UCSD-AML1 (cell line): ENCODE data around the gene TRAF1.

Experiments
- DNase-seq: peaks from one replicate; lab custom pipeline; 2025; ENCODE audit not compliant: unreplicated experiment; lab: John Stamatoyannopoulos, UW

The TRAF1 gene

DNA sequence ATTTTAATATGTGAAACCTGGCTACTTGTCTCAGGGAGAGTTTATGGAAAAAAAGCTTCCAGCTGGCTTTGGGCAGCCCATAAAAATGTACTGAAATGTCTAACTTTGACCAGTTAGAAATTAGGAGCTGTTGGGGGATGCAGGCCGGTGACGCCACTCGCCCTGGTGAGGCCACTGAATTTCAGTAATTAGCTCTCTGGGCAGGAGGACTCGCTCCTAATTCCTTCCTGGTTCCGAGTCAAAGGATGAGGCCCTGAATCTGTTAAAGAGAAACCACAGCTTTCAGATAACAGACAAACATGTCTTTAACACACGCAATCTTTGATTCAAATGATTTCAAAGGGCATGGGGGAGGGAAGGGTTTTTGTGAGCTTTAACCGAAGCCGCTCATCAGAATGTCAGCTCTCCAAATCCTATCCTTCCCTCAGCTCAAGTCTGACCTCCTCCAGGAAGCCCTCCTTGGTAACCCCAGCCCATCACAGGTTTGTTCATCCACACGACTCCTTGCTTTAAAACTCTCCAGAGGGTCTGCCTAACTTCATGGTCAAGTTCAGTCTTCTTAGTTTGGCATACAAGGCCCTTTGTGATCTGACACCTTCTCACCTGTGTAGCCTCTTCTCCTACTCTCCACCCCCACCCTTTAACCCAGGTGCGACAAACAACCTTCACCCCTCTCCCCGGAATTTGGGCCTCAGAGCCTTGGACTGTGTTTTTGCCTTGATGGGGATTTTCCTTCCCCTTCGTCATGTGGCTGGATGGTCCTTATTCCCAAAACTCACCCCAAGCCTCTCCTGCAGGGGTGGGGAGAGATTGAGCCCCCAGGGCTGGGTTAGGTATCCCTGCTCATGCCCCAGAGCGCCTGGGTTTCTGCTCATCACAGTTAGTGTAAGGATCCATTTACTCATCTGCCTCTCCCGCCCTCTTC lies 36.0 kb downstream of the TRAF1 start:
- DNase-seq: no peak

DNA sequence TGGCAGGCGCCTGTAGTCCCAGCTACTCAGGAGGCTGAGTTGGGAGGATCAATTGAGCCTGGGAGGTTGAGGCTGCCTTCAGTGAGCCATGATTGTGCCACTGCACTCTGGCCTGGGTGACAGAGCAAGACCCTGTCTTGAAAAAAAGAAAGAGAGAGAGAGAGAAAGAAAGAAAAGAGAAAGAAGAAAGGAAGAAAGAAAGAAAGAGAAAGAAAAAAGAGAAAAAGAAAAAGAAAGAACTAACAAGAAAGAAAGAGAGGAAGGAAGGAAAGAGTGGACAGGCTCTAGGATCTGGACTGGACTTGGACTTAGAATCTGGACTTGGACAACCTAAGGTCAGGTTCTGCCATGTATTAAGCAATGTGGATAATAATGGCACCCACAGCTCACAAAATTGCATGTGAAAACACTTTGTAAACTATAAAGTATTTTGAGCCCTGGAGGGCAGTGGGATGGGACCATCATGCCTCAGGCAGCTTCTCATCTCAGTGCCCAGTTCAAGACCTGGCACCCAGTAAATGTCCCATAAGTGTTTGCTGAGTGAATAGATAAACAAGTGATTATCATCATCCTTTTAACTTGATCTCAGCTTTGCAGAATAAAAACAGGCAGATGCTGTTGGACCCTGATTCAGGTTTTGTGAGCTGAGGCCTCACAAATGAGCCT lies 36.9 kb downstream of the TRAF1 start:
- DNase-seq: no peak

DNA sequence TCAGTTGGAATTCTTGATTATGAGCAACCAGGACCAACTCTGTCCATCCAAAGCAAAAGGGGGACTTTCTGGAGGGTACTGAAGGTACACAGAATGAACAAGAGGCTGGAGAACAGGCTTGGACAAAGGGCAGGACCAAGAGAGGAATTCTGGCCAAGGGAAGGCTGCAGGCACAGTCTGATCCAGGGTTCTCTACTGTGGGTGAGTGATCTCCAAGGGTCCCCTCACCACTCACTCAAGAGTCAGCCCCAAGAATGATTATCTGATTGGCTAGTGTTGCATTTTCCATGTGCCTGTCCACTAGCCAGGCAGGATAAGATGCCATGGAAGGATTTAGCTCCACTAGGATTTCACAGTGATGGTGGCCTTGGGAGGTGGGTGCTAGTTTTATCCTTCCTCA lies 38.0 kb downstream of the TRAF1 start:
- DNase-seq: no peak

DNA sequence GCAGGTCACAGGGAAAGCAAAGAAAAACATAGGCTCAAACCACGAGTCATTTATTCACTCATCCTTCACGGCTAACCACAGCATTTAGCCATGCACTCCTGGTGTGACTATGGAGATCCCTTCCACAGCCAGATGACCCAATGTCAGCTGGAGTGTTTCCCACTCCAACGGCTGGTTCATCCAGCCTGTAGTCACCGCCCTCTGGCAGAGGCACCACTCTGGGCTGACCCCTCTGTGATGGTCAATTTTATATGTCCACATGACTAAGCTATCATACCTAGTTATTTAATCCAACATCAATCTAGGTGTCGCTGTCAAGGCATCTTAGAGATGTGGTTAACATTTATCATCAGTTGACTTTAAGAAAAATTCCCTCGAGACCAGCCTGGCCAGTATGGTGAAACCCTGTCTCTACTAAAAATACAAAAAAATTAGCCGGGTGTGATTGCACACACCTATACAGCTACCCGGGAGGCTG lies 40.1 kb downstream of the TRAF1 start:
- DNase-seq: no peak

DNA sequence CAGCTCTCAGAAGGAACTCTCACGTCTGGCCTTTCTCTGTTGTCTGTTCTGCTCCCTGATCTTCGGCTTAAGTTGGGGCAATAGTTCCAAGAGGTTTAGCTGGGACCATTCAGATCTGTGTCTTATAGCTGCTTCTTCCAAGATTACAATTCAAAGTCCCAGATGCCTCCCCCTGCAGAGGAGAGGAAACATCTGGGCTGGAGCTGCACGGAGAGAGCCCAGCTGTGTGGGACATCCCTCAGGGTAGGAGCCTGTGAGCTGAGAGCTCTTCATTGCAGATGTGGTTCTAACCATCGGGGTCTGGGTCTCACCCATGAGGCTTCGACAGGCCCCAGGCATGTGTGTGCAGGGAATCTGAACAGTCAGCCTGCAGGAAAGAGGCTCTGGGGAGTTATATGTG lies 40.6 kb downstream of the TRAF1 start:
- DNase-seq: peak; percentile 34

DNA sequence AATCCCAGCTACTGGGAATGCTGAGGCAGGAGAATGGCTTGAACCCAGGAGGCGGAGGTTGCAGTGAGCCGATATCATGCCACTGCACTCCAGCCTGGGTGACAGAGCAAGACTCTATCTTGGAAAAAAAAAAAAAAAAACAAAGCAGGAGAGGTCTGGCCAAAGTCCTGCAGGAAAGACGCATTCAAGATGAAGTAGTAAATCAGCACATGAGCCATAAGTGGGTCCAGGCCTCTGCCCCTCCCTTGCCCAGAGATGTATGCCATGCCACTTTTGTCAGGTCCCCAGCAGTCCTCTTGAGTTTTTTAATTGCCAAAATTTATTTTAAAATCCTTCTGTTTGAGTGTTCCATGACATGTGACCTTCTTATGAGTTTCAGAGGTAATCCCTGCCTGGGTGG lies 41.1 kb downstream of the TRAF1 start:
- no peak for DNase-seq

DNA sequence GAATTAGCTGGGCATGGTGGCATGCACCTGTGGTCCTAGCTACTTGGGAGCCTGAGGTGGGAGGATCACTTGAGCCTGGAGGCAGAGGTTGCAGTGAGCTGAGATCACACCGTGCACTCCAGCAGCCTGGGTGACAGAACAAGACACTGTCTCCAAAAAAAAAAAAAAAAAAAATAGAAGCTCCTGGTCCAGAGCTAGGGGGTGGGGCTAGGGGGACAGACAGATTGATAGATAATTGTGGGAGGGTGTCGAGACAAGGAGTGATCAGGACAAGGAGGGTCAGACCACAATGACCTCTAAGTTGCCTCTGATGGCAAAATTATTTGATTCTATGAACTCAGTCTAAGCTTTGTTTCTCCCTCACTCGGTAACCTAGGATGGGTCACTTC lies 43.0 kb downstream of the TRAF1 start:
- no peak for DNase-seq

DNA sequence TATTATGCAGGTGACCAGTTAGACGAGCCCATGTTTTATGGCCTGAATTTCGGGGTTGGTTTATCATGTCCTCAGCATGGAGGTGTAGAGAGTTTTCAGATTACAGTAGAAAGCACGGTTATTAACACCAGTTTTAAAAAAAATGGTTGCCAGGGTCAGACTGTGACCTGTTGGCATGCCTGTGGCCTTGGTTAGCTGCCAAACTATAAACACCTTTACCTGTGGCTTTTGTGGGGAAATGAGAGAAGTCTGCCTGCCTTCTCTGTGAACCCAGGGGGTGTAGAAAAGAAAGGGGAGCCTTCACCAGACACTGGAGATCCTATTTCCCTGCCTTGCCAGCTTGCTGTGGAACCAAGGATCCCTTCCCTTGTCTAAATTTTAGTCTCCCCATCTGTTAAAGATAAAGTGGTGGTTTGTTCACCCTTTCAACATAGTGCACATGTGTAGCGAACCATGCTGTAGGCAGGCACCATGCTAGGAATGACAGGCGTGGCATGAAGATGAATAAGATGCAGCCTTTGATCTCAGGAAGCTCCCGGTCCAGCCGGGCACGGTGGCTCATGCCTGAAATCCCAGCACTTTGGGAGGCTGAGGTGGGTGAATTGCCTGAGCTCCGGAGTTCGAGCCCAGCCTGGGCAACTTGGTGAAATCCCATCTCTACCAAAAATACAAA lies 43.5 kb downstream of the TRAF1 start:
- DNase-seq: no peak

DNA sequence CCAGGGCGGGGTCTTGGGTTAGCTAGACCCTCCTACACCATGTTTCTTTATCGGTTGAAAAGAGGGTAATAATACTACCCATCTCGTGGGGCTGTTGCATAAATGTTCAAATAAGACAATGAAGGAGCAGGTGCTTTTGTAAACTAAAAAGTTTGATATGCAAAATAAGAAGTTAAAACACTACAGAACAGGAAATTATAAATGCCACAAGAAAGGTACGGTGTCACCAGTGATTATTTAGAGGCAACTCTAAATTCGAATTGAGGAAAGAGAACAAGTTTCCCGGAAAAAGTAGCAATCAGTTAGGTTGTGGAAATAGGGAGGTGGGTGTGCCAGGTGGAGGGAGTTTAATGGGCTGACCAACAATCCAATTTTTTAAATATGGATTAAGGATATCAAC lies 47.1 kb downstream of the TRAF1 start:
- DNase-seq: no peak

DNA sequence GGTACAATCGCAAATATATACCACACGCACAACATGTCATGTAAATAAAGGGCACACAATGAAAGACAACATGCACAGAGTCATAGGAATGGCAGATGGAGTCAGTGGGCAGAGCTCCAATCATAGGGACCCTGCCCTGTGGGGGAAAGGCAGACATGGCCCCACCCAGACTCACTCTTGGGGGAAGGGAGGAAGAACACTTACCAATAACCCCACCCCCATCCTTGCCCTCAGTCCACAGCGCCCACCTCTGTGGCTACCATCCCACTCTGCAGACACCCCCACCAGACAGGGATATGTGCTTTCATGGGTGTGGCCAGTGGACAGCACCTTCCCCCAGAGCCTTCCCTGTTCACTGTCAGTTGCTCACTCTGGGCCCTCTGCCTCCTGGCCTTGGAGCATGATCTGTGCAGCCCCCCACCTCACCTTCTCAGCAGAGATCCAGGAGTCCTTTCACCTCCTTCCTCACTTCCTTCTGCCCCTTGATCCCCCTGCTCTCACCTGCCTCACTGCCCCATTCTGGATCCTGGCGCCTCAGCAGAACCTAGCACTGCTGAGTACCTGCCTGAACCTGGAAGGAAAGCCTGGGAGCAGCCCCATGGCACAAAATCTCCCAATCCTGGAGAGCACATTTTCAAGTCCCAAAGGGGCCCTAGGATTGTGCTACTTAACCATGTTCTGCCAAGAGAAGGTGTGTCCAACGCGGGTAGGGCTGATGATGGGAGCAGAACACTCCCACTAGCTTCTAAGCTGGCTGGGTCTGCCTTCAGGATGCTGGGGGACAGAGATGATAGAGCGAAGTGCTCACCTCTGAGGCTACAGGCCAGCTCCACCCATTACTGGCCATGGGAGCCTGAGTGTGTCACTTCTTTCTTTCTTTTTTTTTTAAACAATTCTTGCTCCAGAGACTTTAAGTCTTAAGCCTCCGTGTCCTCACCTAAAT lies 48.1 kb downstream of the TRAF1 start:
- DNase-seq: no peak

DNA sequence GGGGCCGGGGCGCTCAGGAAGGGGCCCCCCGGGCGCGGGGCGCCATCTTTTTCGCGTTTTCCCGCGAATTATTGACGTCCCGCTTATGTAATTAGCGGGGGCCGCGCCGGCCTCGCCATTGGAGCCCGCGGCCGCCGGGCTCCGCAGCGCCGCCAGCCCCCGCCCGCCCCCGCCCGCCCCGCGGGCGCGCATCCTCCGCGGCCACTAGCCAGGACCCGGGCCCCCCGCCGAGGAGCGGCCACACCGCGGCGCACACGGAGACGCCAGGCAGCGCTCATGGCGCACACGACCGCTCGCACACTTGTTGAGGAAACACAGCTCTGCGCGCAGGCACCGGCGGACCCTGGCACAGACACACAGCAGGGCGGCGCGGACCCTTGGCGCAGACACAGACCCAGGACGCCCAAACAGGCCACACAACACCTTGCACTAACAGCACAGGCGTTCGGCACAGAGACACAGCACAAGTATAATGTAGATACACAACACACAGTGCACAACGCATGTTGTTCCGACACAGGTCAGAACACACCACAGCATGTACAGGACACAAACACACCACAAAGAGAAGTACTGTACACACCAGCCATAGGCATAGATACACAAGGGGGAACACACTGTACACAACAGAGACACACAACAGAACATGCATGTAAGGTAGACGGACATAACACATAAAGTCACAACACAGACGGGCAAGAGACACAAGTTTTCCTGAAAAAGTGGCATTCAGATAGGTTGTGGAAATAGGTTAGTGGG lies 49.1 kb downstream of the TRAF1 start:
- DNase-seq: peak; percentile 76

DNA sequence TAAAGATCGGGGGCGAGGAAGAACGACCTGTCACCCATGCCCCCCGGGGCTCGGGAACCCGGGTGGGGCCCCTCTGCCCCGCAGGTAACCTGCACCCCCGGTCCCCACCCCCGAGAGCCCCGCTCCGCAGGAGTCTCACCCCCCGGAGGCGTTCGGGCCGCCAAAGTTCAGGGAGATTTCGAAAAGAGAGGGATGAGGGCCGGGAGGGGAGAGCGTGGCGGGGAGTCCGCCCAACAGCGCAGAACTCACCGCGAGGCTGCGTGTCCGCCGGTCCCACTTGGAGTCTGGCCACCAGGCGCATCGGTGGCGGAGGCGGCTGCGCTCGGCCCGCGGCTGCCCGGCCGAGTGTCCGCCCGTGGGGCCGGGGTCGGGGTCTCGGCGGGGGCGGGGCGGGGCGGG lies 49.8 kb downstream of the TRAF1 start, which contains the start of gene PHF19:
Gene PHF19 (minus strand): TSS at position 347 of the 399 bp plus-strand sequence. CDS start 2,447 bp downstream, outside the sequence.
- no peak for DNase-seq

DNA sequence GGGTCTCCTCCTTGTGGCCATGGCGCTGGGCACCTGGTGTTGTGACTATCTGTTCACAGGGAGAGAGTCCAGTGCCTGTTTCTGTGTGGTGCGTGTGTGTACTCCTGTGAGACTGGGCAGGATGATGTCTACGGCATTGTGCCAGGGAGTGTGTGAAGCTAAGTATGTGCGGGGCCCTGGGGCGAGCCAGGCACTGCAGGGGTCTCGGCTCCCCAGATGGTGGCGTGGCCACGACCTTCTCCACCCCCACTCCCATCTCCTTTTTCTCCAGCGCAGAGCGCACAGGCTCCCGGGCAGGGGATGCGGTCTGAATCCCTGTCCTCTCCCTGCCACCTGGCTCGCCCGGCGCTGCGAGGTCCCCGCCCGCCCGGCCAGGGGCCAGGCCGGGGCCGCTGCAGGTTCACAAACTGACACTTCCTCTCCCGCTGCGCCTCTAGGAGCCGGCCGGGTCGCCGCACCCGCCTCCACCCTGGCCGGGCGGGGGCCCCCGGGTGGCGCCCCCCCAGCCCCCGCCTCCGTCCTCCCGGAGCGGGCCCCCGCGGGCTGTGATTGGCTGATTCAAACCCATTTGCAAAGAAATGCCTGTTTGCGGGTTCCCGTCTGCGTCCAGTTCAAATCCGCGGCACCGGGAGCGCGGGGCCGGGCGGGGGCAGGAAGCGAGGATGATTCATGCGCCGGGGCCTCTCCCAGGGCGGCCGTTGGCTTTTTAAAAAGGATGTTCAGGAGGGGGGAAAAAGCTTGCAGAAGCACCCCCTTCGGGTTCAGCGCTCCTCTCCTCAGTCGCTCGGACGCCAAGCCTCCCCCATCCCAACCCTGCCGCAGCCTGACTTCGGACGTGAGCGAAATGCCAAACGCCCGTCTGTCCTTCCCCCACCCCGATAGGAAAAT lies 50.4 kb downstream of the TRAF1 start:
- DNase-seq: peak; percentile 83

DNA sequence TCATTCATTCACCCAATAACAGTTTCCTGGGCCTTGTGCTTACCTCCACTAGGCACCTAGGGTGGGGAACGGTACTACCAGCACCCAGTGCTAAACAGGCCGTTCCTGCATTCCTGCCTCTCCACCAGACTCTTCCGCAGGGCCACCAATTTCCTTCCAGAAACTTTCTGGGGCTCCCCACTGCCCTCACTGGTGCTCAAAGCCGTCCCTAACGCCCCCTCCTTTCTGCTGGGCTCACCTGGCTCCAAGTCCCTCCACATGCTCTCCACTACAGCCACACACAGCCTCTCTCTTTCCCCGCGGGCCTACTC lies 51.0 kb downstream of the TRAF1 start:
- DNase-seq: no peak

DNA sequence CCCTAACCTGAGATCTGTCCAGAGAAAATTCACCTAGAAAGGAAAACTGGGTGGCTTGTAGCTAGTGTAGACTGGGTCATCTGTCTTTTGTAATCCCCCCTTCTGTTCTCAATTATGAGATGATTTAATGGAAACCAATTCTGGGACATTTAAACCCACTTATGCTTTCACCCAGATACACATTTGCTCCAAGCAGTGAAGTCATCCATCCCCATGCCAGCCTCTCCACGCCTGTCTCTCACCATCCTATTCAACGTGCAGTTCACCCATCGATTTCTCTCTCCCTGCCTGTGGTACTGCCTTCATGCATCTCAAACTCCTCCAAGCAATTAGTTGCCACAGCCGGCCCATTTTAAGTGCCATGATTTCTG lies 51.4 kb downstream of the TRAF1 start:
- DNase-seq: no peak

DNA sequence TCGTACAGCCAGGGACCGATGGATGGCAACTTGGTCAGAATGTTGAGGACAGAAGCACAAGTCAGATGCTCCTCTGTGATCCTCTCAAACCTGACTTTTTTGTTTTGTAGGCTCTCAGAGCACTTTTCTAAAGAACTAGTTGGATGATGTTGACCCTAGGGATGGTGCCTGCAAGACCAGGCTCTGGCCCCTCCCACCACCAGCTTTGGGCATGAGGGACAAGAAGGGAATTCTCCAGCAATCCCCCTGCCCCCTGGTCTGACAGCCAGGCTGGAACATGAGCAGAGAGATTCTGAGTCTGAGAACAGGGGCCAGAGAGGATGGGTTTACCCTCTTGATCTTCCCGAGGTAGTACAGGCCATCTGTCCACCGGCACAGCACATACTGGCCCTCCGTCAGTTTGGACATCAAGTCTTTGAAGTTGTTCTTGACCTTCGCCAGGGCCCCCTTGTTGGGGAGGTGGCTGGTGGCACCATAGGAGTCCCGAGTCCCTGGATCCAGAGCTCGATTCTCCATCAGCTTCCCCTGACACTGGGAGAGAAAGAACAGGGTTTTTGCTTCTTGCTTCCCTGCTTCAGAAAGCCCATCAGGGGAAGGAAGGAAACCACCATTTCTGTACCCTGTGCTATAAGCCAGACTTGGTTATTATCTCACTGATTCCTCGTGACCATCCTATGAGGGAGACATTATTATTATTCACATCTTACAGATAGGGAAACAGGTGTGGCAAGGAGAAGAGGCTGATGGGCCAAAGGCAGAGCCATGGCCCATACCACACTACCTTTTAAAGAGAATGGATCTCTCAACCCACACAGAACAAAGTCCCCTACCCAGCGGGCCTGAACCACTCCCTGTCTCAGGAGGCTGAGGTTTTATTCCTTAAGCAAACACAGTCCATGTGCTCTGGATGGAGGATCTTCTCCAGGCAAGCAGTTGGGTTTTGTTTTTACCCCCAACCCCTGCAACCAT lies 52.1 kb downstream of the TRAF1 start:
- no peak for DNase-seq

DNA sequence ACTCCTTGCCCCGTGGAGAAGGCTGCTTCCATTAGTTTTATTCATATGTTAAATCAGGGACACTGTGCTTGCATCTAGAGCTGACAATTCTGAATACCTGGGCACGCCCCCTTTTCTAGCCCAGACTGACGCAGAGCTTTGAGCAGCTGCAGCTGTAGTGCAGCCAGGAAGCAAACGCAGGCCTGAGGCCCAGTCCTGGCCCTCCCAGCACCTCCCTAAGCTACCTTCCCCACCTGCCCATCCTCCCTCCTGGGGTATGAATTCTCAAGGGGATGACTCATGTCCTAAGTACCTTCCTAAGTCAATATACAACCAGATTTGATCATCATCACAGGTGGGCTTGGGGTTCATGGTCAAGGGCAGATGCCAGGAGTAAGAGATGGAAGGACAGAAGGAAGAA lies 53.1 kb downstream of the TRAF1 start:
- no peak for DNase-seq
